ENCODE results near the gene FAM227B.
"Not testable (repeated sequence)": the region's sequence is repeated elsewhere in the genome, so short reads cannot be mapped to it uniquely, and the experiment has no call there.

FAM227B gene

GRCh38 chr15:49428409-49429095, 192.1 kb downstream of the FAM227B start:
- no peak for DNase-seq

GRCh38 chr15:49427372-49427771, 193.2 kb downstream of the FAM227B start:
- DNase-seq: no peak

- no peak for DNase-seq
Measured at GRCh38 chr15:49424954-49425353, 195.7 kb downstream of the FAM227B start.

- DNase-seq: no peak
Measured at GRCh38 chr15:49423901-49424550, 196.6 kb downstream of the FAM227B start.

- DNase-seq: no peak
Measured at GRCh38 chr15:49423021-49423420, 197.6 kb downstream of the FAM227B start, which contains the start of gene FGF7. Gene FGF7, plus strand, starts transcription at chr15:49423242. Its CDS starts 1,056 bp downstream, at chr15:49424298.

GRCh38 chr15:49421991-49422390, 198.6 kb downstream of the FAM227B start:
- DNase-seq: no peak

- DNase-seq: no peak
Measured at GRCh38 chr15:49418811-49419210, 201.8 kb downstream of the FAM227B start.

- no peak for DNase-seq
Measured at GRCh38 chr15:49415638-49416037, 205.0 kb downstream of the FAM227B start.

- no peak for DNase-seq
Measured at GRCh38 chr15:49415149-49415548, 205.5 kb downstream of the FAM227B start.

GRCh38 chr15:49412797-49413196, 207.8 kb downstream of the FAM227B start:
- no peak for DNase-seq

- DNase-seq: no peak
Measured at GRCh38 chr15:49410641-49411040, 210.0 kb downstream of the FAM227B start.

- DNase-seq: no peak
Measured at GRCh38 chr15:49406352-49407118, 214.1 kb downstream of the FAM227B start.

- not testable (repeated sequence) for DNase-seq
Measured at GRCh38 chr15:49402515-49403296, 217.9 kb downstream of the FAM227B start.

- no peak for DNase-seq
Measured at GRCh38 chr15:49387471-49387870, 233.1 kb downstream of the FAM227B start.

GRCh38 chr15:49383266-49383665, 237.4 kb downstream of the FAM227B start:
- no peak for DNase-seq

- DNase-seq: no peak
Measured at GRCh38 chr15:49382394-49382793, 238.2 kb downstream of the FAM227B start.

GRCh38 chr15:49380912-49381311, 239.7 kb downstream of the FAM227B start:
- DNase-seq: no peak

- no peak for DNase-seq
Measured at GRCh38 chr15:49379996-49380395, 240.6 kb downstream of the FAM227B start.

- DNase-seq: no peak
Measured at GRCh38 chr15:49372366-49372765, 248.3 kb downstream of the FAM227B start.

- no peak for DNase-seq
Measured at GRCh38 chr15:49370782-49371181, 249.8 kb downstream of the FAM227B start.

- DNase-seq: no peak
Measured at GRCh38 chr15:49366496-49366895, 254.1 kb downstream of the FAM227B start.

- no peak for DNase-seq
Measured at GRCh38 chr15:49361370-49361769, 259.2 kb downstream of the FAM227B start.

GRCh38 chr15:49354439-49354838, 266.2 kb downstream of the FAM227B start:
- not testable (repeated sequence) for DNase-seq
